Stimulated activated naive CD4-positive, alpha-beta T cell (primary cell): Measurements from ENCODE around the gene SEMA3C.

Experiments used
- DNase-seq, 6 experiments: peaks; one replicate each; lab custom pipeline; 2025; lab: John Stamatoyannopoulos, UW

The SEMA3C gene

DNA sequence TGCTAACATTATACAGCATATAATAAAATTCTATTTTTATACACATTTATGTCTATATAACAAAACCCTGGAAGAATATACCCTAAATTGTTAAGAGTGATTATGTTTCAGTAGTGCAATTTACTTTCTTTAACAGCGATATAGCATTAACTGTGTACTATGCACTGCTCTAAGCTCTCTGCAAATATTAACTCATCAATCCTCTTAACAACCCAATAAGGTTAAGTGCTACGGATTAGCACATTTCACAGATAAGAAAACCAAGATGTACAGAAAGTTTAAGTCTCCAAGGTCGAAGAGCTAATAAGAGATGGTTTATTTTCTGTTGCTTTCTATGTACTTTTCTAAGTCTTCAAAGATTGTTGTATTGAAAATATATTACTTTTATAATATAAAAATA, 95.8 kb downstream of the SEMA3C start:
- DNase-seq, result no peak

DNA sequence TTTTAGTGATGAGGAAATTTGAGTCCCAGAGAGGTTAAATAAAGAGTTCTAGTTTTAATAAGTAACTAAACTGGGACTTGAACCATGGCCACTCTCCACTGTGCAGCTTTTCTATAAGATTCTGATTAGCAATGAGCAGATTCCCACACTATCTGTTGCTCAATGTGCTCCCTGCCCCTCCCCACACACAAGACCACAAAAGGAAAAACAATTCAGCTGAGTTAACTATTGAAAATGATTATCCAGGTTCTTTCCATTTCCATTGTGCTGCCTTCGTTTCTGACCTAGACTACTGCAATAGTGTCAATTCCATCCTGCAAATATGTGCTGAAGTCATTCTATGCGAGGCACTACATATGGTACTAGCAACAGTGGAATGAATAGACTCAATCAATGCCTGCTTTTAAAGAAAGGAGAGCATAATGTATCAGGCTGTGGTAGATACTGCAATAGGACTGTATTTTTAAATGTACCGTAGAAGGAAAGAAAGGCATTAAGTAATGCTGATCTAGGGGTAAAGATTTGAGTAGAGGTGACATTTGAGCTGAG, 97.0 kb downstream of the SEMA3C start:
- no peak for DNase-seq

DNA sequence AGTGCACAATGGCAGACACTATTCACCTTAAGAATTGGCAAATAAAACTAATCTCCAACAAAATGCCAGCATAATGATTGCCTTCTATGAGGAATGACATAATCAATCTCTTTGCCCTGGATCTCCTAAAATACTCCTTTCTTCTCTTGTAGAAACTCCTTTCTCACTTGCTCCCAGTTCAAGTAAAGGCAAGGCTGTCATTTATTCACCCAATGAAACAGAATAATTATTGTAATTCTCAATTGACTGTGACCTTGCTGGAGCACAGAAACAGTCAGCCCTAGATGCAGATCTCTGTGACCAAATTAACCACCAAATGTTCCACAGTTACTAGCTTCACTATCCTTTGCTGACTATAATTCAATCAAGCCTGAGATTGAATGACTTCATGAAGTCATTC, 99.3 kb downstream of the SEMA3C start:
- DNase-seq, result no peak

DNA sequence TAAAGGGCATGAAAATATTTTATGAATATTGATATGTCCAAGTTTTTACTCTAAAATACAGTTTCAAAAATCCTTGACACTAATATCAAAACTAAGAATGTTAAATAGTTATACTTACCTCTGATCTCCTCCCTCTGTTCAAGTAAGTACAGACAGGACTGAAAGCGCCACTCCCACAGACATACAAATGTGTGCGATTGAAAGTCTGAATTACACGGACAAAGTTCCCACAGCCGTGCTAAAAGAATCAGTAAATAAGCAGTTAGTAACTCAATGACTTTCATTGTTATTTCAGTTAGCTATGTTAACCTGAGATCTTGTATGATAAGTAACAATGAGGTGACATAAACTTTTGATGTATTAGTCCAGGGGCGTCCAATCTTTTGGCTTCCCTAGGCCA, 100.7 kb downstream of the SEMA3C start:
- no peak for DNase-seq

DNA sequence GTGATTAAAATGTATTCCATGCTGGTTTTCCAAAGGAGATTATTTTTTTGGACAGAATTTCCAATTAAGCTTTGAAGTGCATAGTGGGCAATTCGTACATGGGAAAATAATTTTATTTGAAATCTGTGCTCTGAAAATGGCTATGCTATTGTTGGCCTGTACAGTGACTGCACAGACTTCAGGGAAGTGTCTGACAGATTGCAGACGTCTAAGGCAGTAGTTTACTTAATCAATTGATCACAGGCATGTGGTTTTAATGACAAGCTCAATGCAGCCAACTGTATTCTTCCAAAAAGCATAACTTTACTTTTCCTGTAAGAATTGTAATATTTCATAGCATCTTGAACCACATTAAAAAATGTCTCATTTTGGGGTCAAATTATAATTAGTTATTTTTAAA, 102.0 kb downstream of the SEMA3C start:
- DNase-seq, result no peak

DNA sequence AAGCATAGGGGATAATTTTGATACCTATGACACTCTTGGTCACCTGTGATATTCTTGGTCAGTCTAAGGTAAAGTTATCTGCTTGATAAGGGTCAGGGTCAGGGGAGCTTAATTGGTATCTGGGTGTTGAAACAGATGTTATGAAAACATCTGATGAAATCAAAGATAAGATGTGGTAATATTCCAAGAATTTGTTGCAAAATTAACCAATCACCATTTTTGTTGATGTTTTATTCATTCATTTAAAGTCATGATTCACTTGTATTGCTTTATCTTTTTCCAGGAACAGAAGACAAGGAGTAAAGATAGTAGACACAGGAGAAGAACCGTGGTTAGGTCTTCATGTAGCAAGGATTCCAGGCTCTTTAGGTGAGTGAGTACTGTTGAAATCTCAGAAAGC, 103.1 kb downstream of the SEMA3C start:
- no peak for DNase-seq

DNA sequence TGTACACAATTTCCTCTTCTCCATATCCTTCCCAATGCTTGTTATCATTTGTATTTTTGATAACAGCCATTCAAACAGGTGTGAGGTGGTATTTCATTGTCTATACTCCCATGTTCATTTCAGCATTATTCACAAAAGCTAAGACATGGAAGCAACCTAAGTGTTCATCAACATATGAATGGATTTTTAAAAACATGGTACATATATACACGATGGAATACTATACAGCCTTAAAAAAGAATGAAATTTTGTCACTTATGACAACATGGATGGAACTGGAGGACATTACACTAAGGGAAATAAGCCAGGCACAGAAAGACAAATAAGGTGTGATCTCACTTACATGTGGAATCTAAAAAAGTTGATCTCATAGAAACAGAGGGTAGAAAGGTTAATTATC, 109.3 kb downstream of the SEMA3C start:
- DNase-seq, result no peak

DNA sequence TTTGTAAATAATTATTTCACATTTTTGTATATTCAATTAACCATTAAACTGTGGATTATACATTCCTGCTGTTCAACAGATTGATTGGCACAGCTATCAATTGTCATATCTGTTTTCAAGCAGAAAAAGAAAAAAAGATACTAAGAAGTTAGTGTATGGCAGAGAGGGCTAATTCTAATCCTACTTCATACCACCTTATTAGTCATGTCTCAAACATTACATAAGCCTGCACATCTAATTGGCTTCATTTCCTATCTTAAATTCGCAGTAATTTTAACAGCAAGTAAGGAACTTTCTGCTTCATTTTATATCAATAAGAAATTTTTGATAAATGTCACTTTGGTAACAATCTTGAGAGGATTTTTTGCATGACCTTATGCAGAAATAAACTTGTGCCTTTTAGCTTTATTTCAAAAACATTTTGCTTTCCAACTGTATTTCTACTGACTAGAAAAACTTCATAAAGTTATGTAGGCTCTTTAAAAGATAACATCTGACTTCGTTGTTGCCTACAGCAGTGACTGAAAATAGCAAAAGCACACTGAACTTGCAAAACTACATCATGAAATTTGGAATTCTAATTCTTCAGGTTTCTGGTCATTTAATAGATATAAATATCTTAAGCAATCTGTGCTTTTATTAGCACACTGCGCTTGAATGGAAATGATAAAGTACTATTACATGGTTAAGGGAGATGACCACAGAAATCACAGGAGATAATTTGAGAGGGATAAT, 111.5 kb downstream of the SEMA3C start:
- DNase-seq, result no peak

DNA sequence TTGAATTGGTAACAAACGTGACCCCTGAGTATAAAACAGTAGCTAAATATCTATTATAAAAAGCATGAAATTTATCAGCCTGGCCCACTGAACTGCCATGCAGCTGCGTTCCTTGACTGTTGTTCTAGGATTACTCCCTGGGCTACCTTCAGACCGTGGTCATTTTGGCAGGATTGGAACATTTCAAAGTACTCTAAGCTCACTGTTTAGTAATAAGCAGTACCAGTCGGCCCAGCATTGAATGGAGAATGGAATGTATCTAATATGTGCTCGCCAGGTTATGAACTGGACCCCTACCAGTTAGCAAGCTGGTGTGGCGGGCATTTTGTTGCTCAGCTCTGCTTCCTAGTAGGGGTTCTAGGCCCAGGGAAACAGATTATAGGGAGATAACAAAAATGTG, 112.2 kb downstream of the SEMA3C start:
- DNase-seq, result no peak

DNA sequence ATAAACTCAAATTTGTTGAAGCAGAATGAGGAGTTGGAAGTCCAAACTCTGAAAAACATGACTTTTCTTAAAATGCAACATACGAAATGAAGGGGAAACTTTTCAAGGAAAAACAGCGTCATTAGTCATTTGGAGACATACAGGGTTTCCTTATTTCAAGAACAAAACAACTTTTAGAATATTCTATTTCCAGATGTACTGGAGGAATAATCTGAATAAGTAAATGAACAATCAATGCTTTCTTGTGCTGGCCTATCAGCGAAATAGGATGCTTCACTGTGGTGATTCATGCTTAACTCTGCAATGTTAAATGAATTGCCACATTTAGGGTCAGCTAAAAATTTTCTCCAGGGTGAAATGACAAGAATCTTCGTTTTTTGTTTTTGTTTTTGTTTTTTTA, 114.3 kb downstream of the SEMA3C start:
- DNase-seq, result no peak

DNA sequence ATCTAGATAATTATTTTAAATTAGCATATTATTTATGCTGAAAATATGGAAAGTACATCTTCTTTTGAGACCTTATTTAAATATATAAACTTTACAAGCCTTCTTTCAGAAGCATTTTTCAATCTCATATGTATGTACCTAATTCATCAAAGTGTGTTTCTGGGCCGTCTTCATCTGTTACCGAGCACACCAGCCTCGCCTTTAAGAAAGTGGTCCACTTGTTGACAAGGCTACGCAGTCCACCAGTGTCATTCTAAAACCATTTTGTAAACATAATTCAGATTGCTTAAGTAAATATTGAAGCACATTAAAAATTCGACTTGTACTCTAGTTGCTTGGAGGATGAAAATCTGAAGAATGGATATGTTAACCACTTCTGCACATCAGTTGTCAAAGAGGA, 116.3 kb downstream of the SEMA3C start:
- no peak for DNase-seq

DNA sequence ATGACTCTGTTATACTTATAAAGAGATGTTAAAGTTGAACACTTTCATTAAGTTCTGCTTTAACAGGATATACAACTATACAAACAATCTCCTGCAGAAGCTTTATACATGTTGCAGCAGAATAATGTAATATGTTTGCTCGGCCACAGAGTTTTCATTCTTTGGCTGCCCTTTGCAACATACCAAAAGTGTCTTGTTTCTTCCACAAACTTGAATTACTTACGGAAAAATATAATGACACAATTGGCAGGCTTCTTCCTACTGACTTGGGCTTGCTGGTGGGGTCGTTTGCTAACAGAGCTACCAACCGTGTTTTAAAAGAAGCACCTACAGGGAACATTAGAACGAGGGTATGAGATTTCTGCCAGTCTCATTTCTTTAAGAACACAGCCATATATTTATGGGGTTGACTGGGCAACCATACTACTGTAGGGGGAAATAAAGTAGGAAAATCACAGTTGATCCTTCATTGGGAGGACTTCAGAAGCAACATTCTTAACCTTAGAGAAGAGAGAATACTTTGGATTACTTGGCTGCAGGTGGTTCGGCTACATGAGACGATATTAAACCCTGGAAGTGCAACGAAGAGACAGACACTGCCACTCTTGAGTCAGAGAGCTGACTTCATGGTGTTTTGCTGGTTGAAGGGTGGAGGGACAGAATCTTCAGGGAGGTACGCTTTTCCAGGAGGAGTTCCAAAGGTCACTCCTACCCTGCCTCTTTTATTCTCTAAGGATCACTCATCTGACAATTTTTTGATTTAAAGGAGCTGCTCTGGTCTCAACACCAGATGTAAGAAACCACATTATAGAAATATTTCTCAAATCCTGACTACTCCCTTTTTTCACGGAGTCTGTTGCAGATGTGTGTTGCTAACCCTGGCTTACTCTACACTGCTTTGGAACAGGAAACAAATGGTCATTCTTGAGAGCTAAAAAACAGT, 123.9 kb downstream of the SEMA3C start:
- DNase-seq, result no peak

DNA sequence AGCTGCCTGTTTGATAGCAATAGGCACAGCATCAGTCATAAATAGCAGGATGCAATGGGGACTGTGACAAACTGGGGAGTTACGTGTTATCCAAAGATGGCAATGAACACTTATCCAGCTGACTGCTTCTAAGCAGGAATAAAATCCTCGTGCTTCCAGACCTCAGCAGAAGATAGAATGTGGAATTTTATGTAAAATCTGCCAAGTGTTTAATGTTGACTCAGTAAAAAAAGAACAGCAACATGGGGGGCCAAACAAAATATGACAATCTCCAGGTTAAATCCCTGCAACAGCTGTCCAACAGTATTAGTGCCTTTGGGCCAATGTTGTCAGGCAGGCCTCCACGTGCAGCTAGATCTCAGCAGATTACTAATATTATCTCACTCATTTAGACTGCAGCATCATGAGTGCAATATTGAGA, 127.3 kb downstream of the SEMA3C start:
- DNase-seq, result no peak

DNA sequence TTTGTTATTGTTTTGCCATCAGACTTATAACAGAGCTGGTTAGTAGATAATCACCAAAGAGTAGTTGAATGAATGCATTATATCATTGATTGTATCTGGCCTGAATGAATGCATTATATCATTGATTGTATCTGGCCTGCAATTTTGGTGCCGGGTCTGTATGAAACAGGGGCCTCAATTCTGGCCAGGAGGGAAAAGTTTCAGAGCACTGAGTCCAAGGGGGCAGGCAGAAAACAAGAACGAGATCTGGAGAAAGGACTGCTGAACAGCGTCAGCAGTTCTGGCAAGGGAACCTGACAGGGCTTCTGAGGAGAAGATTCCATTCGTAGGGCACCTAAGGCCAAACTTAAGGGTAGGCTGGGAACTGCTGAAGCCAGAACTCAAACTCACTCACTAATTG, 128.0 kb downstream of the SEMA3C start:
- DNase-seq, result no peak

DNA sequence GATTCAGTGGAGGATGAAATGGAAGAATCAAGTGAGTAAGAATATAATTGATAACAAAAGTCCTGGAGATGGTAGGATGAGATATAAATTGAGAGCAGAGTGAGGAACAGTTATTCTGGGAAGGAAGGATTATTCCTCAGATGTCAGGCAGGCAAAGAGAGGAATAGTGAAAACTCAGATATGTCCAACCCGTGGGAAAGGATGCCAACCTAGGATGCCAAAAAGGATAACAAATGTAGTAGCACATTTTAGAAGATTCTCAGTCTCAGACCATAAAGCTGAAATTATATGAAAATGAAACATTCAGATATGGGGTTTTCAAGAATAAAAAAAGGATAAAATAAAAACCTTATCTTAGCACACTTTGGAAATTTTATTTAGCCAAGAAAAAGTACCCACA, 131.1 kb downstream of the SEMA3C start:
- no peak for DNase-seq

DNA sequence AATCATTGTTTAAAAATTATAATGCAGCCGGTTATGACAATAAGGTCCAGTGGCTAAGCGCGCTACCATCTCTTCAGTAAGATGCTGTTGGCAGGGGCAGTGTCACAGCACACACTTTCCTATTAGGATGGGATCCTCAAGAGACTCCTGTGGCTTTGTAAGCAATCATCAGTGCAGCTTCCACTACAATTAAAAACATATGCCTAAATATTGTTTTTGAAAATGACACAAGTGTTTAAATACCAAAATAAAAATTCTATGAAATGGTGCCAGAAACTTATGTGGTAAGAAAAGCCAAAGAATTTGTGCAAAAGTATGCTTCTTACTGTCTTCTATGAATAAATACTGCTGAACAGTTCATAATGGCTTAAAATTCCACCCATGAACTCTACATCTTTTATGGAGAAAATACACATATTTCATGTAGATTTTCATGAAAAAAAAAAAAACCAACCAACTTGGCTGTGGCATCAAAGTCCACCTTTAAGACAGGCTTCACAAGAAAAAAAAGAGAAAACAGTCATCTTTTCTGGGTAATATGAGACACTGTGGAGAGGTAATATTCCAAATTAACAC, 132.8 kb downstream of the SEMA3C start:
- no peak for DNase-seq

DNA sequence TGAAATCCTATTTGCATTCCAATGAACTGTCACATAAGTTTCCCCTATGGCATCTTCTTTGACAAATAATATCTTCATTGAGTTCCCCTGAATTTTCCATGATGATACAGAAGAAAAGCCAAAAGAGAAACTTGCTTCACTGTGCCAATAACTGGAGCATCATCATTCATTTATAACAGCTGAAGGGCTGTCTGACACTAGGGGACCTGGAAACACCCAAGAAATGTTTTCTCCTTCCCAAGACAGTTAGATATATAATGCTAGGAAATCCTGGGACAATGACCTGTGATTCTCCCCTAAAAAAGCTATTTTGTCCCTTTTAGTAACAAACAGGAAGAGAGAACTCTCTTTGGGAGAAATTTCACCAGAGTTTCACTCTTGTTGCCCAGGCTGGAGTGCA, 133.6 kb downstream of the SEMA3C start:
- no peak for DNase-seq

DNA sequence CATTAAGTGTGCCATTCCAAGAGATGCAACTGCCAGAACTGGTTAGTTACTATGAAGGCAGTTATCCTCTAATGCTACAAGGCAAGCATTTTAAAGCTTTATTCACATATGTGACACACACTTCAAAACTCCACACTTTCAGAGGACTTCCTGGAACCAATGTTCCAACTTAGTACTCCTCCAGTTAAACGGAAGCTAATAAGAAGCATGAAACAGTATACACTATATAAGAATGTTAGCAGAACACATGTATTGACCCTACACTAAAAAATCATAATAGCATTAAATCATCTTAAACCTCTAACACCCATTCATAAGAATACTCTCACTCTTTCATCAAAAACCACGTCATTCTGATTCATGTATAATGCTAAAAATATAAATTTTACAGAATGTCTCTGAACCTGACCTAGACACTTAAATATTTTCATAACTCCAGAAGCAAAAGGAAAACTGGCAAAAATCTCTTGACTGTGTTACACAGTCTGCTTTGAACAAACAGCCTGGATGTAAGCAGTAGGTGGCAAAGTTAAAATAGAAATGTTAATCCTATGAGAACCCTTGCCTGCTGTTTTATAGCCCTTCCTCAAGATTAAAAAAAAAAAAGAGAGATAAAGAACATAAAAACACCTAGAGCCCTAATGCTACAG, 135.0 kb downstream of the SEMA3C start:
- no peak for DNase-seq

DNA sequence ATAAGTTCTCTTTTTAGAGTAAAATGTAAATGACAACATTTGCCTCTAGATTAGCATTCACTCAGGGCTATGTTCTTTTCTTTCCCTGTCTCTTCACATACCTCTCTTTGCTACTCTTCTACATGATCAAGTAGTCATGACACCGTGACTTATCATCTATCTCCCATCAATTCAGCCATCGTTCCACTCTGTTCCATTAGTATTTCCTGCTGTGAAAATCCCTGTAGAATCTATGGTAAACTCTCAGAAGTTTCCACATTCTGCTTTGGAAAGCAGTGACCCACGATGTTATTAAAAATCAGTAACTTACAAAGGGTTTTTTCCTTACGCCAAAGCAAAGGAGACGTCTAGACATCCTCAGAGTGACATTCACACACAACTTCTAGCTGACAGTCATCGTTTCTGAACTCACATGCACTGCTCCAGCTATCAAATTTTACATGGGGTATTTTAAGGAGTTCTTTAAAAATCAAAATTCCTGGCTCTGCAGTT, 135.6 kb downstream of the SEMA3C start:
- no peak for DNase-seq

DNA sequence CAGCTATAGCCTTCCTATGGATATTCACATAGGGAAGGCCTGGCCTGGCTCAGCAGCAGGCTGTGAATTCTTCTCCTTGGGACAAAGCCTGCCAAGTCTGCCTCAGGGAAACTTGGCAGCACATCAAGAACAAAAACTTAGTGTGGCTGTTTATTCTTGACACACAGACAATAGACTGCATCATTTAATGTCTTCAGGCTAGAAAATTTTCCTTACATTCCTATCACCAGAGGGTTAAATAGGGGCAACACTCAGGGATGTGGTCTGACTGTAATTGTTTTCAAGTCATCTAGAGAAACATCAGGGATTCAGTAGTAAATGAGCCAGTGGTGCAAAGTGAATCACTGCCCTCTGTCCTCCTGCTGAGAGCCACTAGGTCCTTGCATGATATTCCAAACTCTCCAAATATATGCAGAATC, 137.3 kb downstream of the SEMA3C start:
- no peak for DNase-seq

DNA sequence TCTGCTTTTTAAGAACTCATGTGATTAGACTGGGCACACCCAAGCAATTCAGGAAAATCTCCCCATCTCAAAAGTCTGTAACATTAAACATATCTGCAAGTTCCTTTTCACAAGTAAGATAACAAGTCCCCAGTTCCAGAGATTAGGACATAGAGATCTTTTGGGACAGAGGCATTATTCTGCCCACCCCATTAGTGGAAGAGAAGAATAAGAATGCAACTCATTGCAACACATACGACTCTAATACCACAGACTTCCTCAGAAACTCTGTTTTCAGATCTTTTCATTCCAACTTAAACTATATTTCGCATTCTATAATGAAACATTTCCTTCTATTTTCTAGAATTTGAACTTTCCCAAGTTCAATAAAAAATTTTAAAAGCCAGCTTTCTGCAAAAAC, 137.7 kb downstream of the SEMA3C start:
- DNase-seq, result no peak

DNA sequence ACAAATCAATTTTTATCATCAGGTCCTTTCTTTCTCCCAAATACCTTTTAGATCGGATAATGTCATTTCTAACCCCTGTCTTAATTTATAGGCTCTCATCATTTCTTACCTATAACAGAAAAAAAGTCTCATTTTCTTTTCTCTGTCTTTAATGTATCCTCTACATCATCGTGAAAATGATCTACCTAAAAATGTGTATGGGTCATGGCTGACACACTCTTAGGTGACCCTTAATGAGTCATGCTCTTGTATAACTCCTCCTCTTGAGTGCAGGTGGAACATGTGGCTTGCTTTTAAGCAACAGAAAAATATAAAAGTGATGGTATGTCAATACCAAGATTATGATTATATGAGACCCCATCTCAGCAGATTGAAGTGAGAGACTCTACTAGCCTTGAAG, 139.4 kb downstream of the SEMA3C start:
- DNase-seq, result no peak
